Eye (tissue), 1 donor: Measurements from ENCODE around the gene CRACR2A.

ENCODE experiments used
- DNase-seq: peaks from one replicate; pipeline ENCODE4 v3.0.0-alpha.2; 2015

The CRACR2A gene

GRCh38 chr12:3752096-3752709 is 706 bp downstream of the CRACR2A start:
- peak; percentile 33 for DNase-seq

GRCh38 chr12:3751151-3752095 is 1.5 kb downstream of the CRACR2A start:
- DNase-seq, result no peak

DNA sequence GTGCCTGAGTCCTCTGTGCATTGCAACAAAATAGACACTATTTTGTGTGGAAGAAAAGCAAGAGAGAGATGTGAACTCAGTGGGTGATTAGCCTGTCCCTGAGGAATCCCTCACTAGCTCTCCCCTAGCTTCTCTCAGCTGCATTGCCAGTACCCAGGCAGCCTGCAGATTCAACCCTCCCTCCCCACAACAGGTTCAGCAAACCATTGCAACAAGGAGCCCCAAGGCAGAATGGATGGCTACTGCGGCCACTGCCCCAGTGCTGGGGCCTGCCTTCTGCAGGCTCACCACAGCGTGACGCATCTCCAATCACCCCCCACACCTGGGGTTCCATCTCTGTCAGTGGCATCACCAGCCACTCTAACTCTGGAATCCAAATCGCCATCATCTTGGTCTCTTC is 2.3 kb downstream of the CRACR2A start:
- no peak for DNase-seq

- no peak for DNase-seq
These were observed 4.3 kb downstream of the CRACR2A start for GRCh38 chr12:3748620-3749019.

GRCh38 chr12:3747976-3748619 is 4.8 kb downstream of the CRACR2A start:
- DNase-seq, result no peak

DNA sequence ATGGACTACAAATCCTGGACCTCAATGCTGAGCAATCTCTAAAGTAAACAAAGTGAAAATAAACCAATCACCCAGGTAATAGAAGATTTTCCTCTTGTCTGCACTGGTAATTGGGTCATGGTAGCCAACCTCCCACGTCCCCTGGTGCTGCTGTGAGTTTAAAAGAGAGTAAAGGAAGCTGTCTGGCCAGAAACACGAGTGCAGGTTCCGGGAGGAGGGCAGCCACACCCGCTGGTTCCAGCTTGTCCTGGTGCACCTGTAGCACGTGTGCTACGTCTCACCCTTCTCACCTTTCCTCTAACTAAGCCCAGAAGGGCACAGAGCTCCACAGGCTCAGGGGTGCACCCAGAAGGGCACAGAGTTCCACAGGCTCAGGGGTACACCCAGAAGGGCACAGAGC is 5.4 kb downstream of the CRACR2A start:
- DNase-seq, result no peak

DNA sequence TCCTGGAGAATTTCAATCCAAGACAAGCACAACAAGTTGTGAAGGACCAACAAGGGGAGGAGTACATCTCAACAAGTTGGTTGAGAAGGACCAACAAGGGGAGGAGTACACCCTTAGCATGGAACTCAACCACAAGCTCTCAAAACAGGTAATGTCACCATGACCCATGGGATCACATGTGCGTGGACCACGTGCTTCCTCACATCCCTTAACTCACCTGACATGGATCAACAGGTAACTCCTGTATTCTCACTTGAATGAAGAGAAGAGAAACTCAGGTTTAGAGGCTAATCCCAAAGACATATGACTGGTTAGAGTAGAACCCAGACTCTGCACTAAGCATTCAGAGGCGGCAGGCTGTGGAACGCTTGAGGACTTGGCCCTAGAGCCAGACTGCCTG is 6.2 kb downstream of the CRACR2A start:
- DNase-seq, result no peak

GRCh38 chr12:3745152-3745551 is 7.8 kb downstream of the CRACR2A start:
- DNase-seq, result no peak

DNA sequence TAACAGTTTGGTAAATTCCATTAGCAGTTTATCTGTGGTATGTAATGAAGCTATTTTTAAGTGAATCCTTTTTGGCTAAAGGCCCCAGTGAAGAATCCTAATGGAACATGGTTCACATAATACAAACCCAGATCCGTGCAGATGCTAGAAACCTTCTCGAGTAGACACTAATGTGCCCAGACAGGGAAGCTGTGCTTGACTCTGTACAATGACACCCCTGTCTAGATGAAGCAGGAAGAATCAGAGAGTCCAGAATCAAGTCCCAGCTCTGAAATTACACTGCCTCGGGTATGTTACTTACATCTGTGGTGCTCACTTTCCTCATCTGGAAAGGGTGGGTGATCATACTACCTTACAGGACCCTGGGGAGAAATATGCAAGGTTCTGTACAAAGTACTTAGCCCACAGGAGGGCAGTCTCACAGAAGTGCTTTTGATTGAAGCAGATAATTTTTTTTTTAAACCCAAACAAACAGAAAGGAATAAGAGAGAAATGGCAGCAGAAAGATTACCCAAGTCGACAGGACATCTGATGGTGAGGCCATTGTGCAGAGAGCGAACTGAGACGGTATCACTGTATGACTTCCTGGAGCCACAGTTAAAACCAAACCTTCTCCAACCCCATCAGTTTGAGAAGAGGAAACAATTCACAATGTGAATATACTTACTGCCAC is 8.5 kb downstream of the CRACR2A start:
- no peak for DNase-seq

DNA sequence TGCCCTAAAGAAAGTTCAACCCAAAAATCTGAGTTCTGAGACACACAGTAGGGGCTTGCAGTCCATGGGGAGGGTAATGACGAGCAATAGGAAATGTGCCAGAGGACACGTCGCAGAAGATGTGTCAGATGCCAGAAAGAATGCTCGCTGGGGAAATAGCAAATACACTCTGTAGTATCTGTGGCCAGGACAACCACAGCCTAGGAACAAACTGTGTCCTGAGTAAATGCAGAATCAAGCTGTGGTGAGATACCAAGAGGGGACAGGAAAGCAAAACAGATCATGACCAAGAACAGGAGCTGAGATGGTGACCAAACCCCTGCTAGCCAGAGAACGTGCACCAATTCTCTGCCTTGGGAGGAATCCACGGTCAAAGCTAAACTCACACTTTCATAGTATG is 9.1 kb downstream of the CRACR2A start:
- DNase-seq, result no peak

GRCh38 chr12:3741882-3742672 is 10.8 kb downstream of the CRACR2A start:
- DNase-seq, result no peak

DNA sequence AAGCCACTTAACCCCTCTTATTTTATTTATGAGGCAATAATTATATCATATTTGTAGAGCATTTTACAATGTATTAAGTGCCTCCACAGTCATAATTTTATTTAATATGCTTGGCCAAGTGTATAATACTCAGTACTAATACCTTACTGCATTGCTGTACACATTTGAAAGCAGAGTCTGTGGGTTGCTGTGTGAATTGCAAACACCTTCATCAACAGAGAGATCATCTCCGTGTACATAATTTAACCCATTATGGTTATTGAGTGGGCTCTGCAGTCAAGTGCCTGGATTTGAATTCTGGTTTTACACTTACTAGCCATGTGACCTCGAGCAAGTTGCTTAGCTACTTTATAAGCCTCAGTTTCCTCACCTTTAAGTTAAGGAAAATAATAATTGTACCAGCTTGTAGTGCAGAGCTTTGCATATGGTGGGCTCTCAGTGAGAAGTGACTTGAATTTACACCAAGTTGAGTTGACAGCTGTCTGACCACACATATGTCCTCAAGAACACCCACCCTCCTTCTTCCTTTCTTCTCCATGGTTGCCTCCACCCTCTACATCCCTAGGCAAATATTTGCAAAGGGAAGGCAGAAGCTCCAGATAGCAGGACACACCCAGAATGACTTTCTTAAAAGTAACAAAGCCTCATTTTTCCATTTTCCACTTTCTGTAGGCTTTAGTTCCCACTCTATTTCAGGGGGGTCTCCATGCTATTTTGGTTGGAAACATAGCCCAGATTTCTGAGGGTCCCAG is 12.3 kb downstream of the CRACR2A start:
- DNase-seq, result no peak

- no peak for DNase-seq
These were observed 17.5 kb downstream of the CRACR2A start for GRCh38 chr12:3735432-3735831.

GRCh38 chr12:3732901-3733300 is 20.0 kb downstream of the CRACR2A start:
- DNase-seq, result no peak

GRCh38 chr12:3730111-3730510 is 22.8 kb downstream of the CRACR2A start:
- no peak for DNase-seq

DNA sequence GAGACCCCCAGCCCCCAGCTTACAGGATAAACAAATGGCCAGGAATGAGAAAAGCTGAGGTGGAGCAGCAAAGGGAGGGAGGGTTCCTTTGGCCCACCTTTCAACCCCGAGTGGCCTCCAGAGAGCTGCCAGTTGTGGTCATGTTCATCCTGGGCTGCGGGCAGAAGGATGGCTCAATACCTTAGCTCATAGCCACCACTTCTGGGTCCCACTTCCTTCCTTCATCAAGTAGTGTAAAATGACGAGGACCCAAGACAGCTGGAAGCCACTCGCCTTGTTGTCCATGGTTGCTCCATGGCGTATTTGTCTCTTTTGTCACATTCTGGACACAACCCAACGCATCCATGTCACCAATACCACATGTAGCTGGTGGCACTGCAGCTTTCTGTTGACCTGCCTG is 24.2 kb downstream of the CRACR2A start:
- no peak for DNase-seq

DNA sequence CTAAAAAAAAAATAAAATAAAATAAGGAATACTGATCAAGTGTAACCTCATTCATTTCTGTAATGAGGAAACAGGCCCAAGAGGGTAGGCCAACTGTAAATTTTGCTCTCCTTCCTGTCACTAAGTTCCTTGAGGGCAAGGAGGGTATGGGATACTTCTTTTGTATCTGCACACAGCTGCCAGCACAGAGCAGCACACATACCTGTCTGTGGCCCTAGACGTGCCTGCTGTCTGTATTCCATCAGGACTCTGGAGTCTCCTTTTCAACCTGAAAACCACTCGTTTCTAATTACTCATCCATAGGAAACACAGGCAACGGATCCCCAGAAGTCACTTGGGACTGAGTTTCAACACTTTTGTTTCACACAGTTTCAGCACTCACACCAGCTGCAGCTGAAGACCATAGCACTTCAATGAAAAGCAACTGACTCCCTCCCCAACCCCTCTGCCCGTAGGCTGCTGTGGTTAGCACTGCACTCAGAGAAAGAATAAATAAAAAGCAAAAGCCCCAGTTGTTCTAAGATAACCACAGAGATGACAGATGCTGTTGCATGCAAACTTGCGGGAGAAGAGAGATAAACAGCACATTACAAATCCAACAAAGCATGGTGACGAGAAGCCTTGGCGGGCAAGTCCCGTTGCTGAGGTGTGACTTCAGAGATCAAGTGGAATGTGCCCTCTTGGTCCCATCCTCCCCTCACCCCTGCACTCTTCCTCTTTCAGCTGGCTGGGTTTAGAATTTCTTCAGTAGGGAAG is 24.9 kb downstream of the CRACR2A start:
- no peak for DNase-seq

DNA sequence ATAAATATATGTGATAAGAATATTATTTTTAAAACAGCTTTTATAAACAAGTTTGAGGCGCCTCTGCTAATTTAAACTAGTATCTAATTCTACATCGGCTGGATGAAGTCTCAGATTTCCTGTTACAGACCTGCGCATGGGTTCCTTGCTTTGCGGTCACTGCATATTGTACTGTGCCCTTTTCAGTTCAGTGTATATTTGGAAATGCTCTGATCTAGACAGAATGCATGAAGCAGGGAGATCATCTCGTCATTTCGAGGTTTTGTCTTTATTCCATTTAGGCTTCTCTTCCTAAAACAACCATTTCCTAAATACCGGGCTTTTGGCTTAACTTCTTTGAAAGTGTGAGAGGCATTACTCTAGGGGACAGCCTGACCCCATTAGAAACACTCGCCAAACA is 25.6 kb downstream of the CRACR2A start:
- no peak for DNase-seq

- DNase-seq, result no peak
These were observed 26.5 kb downstream of the CRACR2A start for GRCh38 chr12:3726456-3726855.

DNA sequence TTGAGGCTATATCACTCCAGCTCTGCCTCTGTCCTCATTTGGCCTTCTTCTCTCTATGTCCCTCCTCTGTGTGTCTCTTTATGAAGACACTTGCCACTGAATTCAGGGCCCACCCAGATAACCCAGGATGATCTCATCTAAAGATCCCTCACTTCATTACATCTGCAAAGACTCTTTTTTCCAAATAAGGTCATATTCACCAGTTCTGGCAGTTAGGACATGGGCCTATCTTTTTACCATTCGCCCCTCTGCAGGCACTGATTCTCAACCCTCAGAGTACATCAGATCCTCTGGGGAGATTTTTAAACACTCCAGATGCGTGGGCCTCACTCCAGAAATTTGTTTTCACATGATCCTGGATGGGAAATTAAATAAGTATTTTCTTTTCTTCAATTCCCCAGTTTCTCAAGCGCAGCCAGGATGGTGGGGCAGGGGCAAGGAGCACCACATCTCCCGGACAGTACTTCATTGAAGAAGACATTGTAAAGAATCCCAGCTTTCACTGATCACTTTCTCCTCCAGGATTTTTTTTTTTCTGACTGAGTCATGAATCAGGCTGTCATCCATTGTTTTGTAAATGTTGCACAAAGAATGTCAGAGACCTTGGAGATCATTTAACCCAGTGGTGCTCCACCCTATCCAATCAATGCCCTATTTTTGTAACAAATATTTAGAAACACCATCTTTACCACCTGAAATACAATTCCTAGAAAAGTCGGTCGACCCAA is 27.4 kb downstream of the CRACR2A start:
- peak; percentile 38 for DNase-seq
